NCI-H526 treated with DMSO at 0.1 percent for 48 hours (cell line): ENCODE results near the gene TPTE.
"Not testable (repeated sequence)": the region's sequence is repeated elsewhere in the genome, so short reads cannot be mapped to it uniquely, and the experiment has no call there.

Experiments
- DNase-seq: peaks from one replicate; lab custom pipeline; 2025; lab: John Stamatoyannopoulos, UW

Gene TPTE

GRCh38 chr21:10521091-10521598 is at the start of gene TPTE:
Gene TPTE, plus strand, starts transcription at chr21:10521583. Its CDS starts 17,141 bp downstream, at chr21:10538724.
- DNase-seq = no peak

- not testable (repeated sequence) for DNase-seq
These were observed 49.4 kb upstream of the TPTE start for GRCh38 chr21:10471999-10472398.

GRCh38 chr21:10477794-10478193 is 43.6 kb upstream of the TPTE start:
- not testable (repeated sequence) for DNase-seq

- DNase-seq = not testable (repeated sequence)
These were observed 41.5 kb upstream of the TPTE start for GRCh38 chr21:10479875-10480274.

- not testable (repeated sequence) for DNase-seq
These were observed 36.5 kb upstream of the TPTE start for GRCh38 chr21:10484864-10485263.

- DNase-seq = not testable (repeated sequence)
These were observed 30.9 kb upstream of the TPTE start for GRCh38 chr21:10490453-10490852.

- DNase-seq = no peak
These were observed 10.3 kb upstream of the TPTE start for GRCh38 chr21:10511116-10511515.

GRCh38 chr21:10516889-10517288 is 4.5 kb upstream of the TPTE start:
- DNase-seq = not testable (repeated sequence)

GRCh38 chr21:10517904-10518303 is 3.5 kb upstream of the TPTE start:
- DNase-seq = not testable (repeated sequence)

GRCh38 chr21:10521835-10522500 is 585 bp downstream of the TPTE start:
- DNase-seq = not testable (repeated sequence)

GRCh38 chr21:10539956-10540355 is 18.6 kb downstream of the TPTE start:
- DNase-seq = no peak

GRCh38 chr21:10544376-10544775 is 23.0 kb downstream of the TPTE start:
- not testable (repeated sequence) for DNase-seq

GRCh38 chr21:10547868-10548267 is 26.5 kb downstream of the TPTE start:
- not testable (repeated sequence) for DNase-seq

- DNase-seq = not testable (repeated sequence)
These were observed 27.1 kb downstream of the TPTE start for GRCh38 chr21:10548331-10548954.

GRCh38 chr21:10570803-10571202 is 49.4 kb downstream of the TPTE start:
- DNase-seq = not testable (repeated sequence)

GRCh38 chr21:10574531-10575310 is 53.3 kb downstream of the TPTE start:
- DNase-seq = not testable (repeated sequence)

GRCh38 chr21:10575311-10575667 is 53.9 kb downstream of the TPTE start:
- no peak for DNase-seq

GRCh38 chr21:10578910-10579309 is 57.5 kb downstream of the TPTE start:
- DNase-seq = not testable (repeated sequence)

- not testable (repeated sequence) for DNase-seq
These were observed 67.7 kb downstream of the TPTE start for GRCh38 chr21:10589115-10589514.

GRCh38 chr21:10607074-10607473 is 85.7 kb downstream of the TPTE start:
- DNase-seq = not testable (repeated sequence)

- not testable (repeated sequence) for DNase-seq
These were observed 92.9 kb downstream of the TPTE start for GRCh38 chr21:10614285-10614684.

- DNase-seq = not testable (repeated sequence)
These were observed 94.7 kb downstream of the TPTE start for GRCh38 chr21:10616061-10616460.

- no peak for DNase-seq
These were observed 95.2 kb downstream of the TPTE start for GRCh38 chr21:10616535-10616934.
